DMS153 treated with DMSO at 0.1 percent for 48 hours (cell line): ENCODE data around the gene KRTAP10-4.
"Not testable (repeated sequence)": the region's sequence is repeated elsewhere in the genome, so short reads cannot be mapped to it uniquely, and the experiment has no call there.

Source experiments
- DNase-seq: peaks from one replicate; lab custom pipeline; 2025; ENCODE audit not compliant: unreplicated experiment; lab: John Stamatoyannopoulos, UW

KRTAP10-4 gene

GRCh38 chr21:44556879-44557278, 16.6 kb upstream of the KRTAP10-4 start:
- DNase-seq, result no peak

GRCh38 chr21:44557491-44558328, 15.8 kb upstream of the KRTAP10-4 start:
- DNase-seq, result no peak

- not testable (repeated sequence) for DNase-seq
These were observed 15.2 kb upstream of the KRTAP10-4 start for GRCh38 chr21:44558329-44558675.

GRCh38 chr21:44558695-44559094, 14.8 kb upstream of the KRTAP10-4 start, which contains the start of gene KRTAP10-3:
KRTAP10-3 (minus strand) TSS chr21:44558795; CDS start chr21:44558715, 80 bp downstream.
- no peak for DNase-seq

- DNase-seq, result no peak
These were observed 9.4 kb upstream of the KRTAP10-4 start for GRCh38 chr21:44564099-44564498.

GRCh38 chr21:44564886-44565598, 8.5 kb upstream of the KRTAP10-4 start:
- DNase-seq, result no peak

- DNase-seq, result no peak
These were observed 7.1 kb upstream of the KRTAP10-4 start for GRCh38 chr21:44566403-44566802.

- DNase-seq, result no peak
These were observed 5.9 kb upstream of the KRTAP10-4 start for GRCh38 chr21:44567481-44568171.

GRCh38 chr21:44568261-44568660, 5.3 kb upstream of the KRTAP10-4 start:
- no peak for DNase-seq

GRCh38 chr21:44568667-44569556, 4.6 kb upstream of the KRTAP10-4 start:
- no peak for DNase-seq

GRCh38 chr21:44569861-44570517, 3.5 kb upstream of the KRTAP10-4 start:
- DNase-seq, result no peak

GRCh38 chr21:44571296-44571695, 2.2 kb upstream of the KRTAP10-4 start:
- no peak for DNase-seq

- no peak for DNase-seq
These were observed 1.4 kb upstream of the KRTAP10-4 start for GRCh38 chr21:44571844-44572782.

- no peak for DNase-seq
These were observed 458 bp upstream of the KRTAP10-4 start for GRCh38 chr21:44572959-44573583.

GRCh38 chr21:44574457-44575306, 1.2 kb downstream of the KRTAP10-4 start:
- DNase-seq, result no peak

GRCh38 chr21:44575307-44576024, 1.9 kb downstream of the KRTAP10-4 start:
- no peak for DNase-seq

- no peak for DNase-seq
These were observed 2.5 kb downstream of the KRTAP10-4 start for GRCh38 chr21:44576025-44576420.
